K562 (cell line): ENCODE measurements around the gene CPT1C. TPM values are rescaled to one million over a fixed set of nuclear protein-coding genes. Genes with fewer than 3 reads are reported as not detected.

Experiments
- CSDE1 ChIP-seq, 2 experiments: fragments of 450-650 bp; IDR thresholded peaks; 2 replicates each; pipeline ENCODE4 v1.6.1; 2016; ENCODE audit warnings: mild to moderate bottlenecking in 1 of 2
- HDGF ChIP-seq: fragments of 450-650 bp; IDR thresholded peaks from 2 replicates; pipeline ENCODE4 v1.6.1; 2016
- HLTF ChIP-seq: fragments of 450-650 bp; IDR thresholded peaks from 2 replicates; pipeline ENCODE4 v1.6.1; 2016
- HNRNPK ChIP-seq: fragments of 200-400 bp; formaldehyde crosslinking; IDR thresholded peaks from one replicate; pipeline ENCODE4 v1.6.1; 2018; ENCODE audit warnings: mild to moderate bottlenecking, low read depth, low read length; ENCODE audit not compliant: poor library complexity, severe bottlenecking
- KLF13 ChIP-seq: fragments of 450-650 bp; IDR thresholded peaks from 2 replicates; pipeline ENCODE4 v1.6.1; 2016; ENCODE audit warnings: missing genetic modification characterization, low read depth, mild to moderate bottlenecking, missing compliant biosample characterization, moderate library complexity, borderline replicate concordance
- LARP7 ChIP-seq: fragments of 450-650 bp; IDR thresholded peaks from 2 replicates; pipeline ENCODE4 v1.6.1; 2016
- LCOR ChIP-seq: sonication (generic); formaldehyde crosslinking; IDR thresholded peaks from 2 replicates; pipeline ENCODE4 v1.8.0; 2022; ENCODE audit warnings: mild to moderate bottlenecking, missing genetic modification reagents
- NR3C1 ChIP-seq: sonication (generic); formaldehyde crosslinking; IDR thresholded peaks from 2 replicates; pipeline ENCODE4 v1.8.1; 2022; ENCODE audit warnings: missing genetic modification reagents
- POLR2B ChIP-seq: fragments of 450-650 bp; IDR thresholded peaks from 2 replicates; pipeline ENCODE4 v1.6.1; 2018; ENCODE audit warnings: low read depth; ENCODE audit not compliant: partially characterized antibody
- POLR2H ChIP-seq: IDR thresholded peaks from 2 replicates; pipeline ENCODE4 v1.6.1; 2016; ENCODE audit warnings: missing genetic modification characterization, low read depth, mild to moderate bottlenecking, control low read depth, missing compliant biosample characterization, moderate library complexity
- RBBP5 ChIP-seq: fragments of 200-600 bp; sonication (generic); IDR thresholded peaks from 2 replicates; pipeline ENCODE4 v1.6.1; 2012; ENCODE audit warnings: borderline replicate concordance, mild to moderate bottlenecking, low read length, control low read depth, inconsistent platforms; ENCODE audit not compliant: insufficient read depth, poor library complexity, severe bottlenecking
- TAF7 ChIP-seq: fragments of 450-650 bp; IDR thresholded peaks from 2 replicates; pipeline ENCODE4 v1.6.1; 2016; ENCODE audit warnings: missing genetic modification characterization, missing compliant biosample characterization
- TBP ChIP-seq: optimal IDR thresholded peaks from 2 replicates; pipeline ENCODE3; 2011; ENCODE audit warnings: low read depth, low read length, improper control_type of control experiment
- TCF7L2 ChIP-seq: fragments of 150-350 bp; IDR thresholded peaks from 2 replicates; pipeline ENCODE4 v1.6.1; 2016; ENCODE audit warnings: low read depth, mild to moderate bottlenecking, low read length, moderate library complexity
- TFAM ChIP-seq: fragments of 250-450 bp; sonication (Bioruptor Pico); conservative IDR thresholded peaks from 2 replicates; pipeline ENCODE4 v1.5.0; 2021; ENCODE audit warnings: mild to moderate bottlenecking, moderate library complexity
- THRAP3 ChIP-seq: fragments of 450-650 bp; IDR thresholded peaks from 2 replicates; pipeline ENCODE4 v1.6.1; 2016; ENCODE audit warnings: mild to moderate bottlenecking, inconsistent platforms, borderline replicate concordance
- ZBTB7A ChIP-seq: IDR thresholded peaks from 2 replicates; pipeline ENCODE4 v1.6.1; 2011; ENCODE audit warnings: low read depth, mild to moderate bottlenecking, low read length, moderate library complexity, borderline replicate concordance; ENCODE audit not compliant: control insufficient read depth
- ZFP36 ChIP-seq: fragments of 150-350 bp; IDR thresholded peaks from 2 replicates; pipeline ENCODE4 v1.6.1; 2018; ENCODE audit warnings: low read length, low read depth; ENCODE audit not compliant: partially characterized antibody
- ZNF143 ChIP-seq: sonication (generic); formaldehyde crosslinking; IDR thresholded peaks from 2 replicates; pipeline ENCODE4 v1.9.0; 2022; ENCODE audit warnings: mild to moderate bottlenecking, missing genetic modification reagents
- ZNF175 ChIP-seq: fragments of 200-800 bp; sonication (Bioruptor generic); IDR thresholded peaks from 2 replicates; pipeline ENCODE4 v1.6.1; 2016; ENCODE audit warnings: low read depth, mild to moderate bottlenecking, missing genetic modification characterization, missing compliant biosample characterization
- ZNF24 ChIP-seq: fragments of 450-650 bp; IDR thresholded peaks from 2 replicates; pipeline ENCODE4 v1.6.1; 2016
- ZNF3 ChIP-seq: fragments of 250-450 bp; sonication (Bioruptor Pico); IDR thresholded peaks from 2 replicates; pipeline ENCODE4 v1.5.0; 2021; ENCODE audit warnings: mild to moderate bottlenecking, moderate library complexity
- polyA plus RNA-seq, 8 experiments: library from polyadenylated mRNA; depleted of rRNA in 4 of 8; stranded (reverse) in 5 of 8; unstranded in 3 of 8; fragments of >200 nt; fragmentation: Nextera tagmentation in 2 of 8; fragmentation: Illumina TruSeq in 1 of 8; extraction: Ambion mirVana in 2 of 8; extraction: Trizol in 1 of 8; gene quantifications; 2 replicates each; pipeline versions ENCODE4 v1.2.1 to v1.2.3, GENCODE V29; 2011 to 2014; ENCODE audit warnings: inconsistent platforms in 1 of 8, missing spikeins in 1 of 8
- total RNA-seq, 7 experiments: library from RNA; depleted of rRNA in 6 of 7; stranded (reverse); fragments of >200 nt in 6 of 7; fragmentation: Illumina TruSeq in 2 of 7; extraction: Trizol in 2 of 7; gene quantifications; 2 replicates each; pipeline versions ENCODE4 v1.2.1 to v1.2.3, GENCODE V29; 2011 to 2021; ENCODE audit warnings: low replicate concordance in 1 of 7
- TF ChIP-seq, protein P1 (sequence below): fragments of 450-650 bp; IDR thresholded peaks from one replicate; pipeline ENCODE4 v1.6.1; 2018; ENCODE audit warnings: mild to moderate bottlenecking, moderate library complexity; ENCODE audit not compliant: partially characterized antibody
- TF ChIP-seq, protein P2 (sequence below): fragments of 250-450 bp; sonication (Bioruptor Pico); IDR thresholded peaks from 2 replicates; pipeline ENCODE4 v1.8.0; 2022; ENCODE audit warnings: moderate library complexity, mild to moderate bottlenecking, inconsistent platforms
- TF ChIP-seq, protein P3 (sequence below): fragments of 200-400 bp; formaldehyde crosslinking; IDR thresholded peaks from 2 replicates; pipeline ENCODE4 v1.6.1; 2017; ENCODE audit warnings: mild to moderate bottlenecking, low read depth, low read length, moderate library complexity

The CPT1C gene
- total and polyA plus RNA-seq, 9 of the 15 experiments (the other 6 are each of a cell fraction or from before 2014, with no cell fraction given) = 1.9 to 12.3 (median 3.0) TPM

DNA sequence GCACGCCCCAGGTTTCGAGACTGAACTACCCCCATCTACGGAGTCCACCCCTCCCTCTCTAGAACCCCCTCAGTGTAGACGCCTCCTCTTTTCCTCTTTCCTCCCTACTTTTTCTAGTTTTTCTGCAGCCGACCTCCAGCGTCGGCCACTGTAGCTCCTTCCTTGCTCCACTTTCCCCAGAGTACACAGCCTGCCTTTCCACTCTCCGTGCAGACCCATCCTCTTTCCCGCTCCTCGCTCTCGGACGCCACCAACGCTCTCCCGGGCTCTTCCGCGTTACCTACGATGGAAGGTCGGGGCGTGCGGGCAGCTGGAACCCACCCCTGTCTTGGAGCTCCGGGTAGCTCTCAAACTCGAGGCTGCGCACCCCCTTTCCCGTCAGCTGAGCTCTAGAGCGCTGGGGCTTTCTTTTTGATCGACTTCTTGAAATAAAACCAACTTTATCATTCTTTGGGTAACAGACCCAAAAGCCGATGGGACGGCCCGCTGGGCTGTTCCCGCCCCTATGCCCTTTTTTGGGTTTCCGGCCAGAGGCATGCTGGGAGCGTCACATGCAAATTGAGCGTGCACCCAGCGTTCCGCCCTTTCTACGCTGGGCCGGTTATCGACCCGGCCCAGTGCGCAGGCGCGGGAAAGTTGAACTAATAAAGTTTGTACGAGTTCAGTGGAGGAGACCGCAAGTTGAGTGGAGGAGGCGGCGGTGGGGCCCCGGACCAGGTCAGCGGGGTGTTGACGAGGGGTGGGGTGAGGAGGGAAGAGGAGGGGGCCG lies 25.4 kb upstream of the CPT1C start, which contains the start of the genes BCL2L12 and IRF3 (continued):
- TF ChIP-seq ZNF143 (CRISPR knock-in tag) = peak; percentile 79
- TF ChIP-seq CSDE1 (IDR thresholded peaks at IDR 0.05) = 0 out of 4 replicates have a peak, but pooled peaks of 1 of the 2 experiments have one; percentile 10
- no peak for TF ChIP-seq RBBP5
- TF ChIP-seq, protein P1, sequence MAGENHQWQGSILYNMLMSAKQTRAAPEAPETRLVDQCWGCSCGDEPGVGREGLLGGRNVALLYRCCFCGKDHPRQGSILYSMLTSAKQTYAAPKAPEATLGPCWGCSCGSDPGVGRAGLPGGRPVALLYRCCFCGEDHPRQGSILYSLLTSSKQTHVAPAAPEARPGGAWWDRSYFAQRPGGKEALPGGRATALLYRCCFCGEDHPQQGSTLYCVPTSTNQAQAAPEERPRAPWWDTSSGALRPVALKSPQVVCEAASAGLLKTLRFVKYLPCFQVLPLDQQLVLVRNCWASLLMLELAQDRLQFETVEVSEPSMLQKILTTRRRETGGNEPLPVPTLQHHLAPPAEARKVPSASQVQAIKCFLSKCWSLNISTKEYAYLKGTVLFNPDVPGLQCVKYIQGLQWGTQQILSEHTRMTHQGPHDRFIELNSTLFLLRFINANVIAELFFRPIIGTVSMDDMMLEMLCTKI = no peak
- TF ChIP-seq ZNF24 = peak; percentile 96
- TF ChIP-seq HNRNPK = no peak
- TF ChIP-seq POLR2B = peak; percentile 80
- 0 out of 2 replicates have a peak, but pooled peaks have one; percentile 54 for TF ChIP-seq LCOR
- no peak for TF ChIP-seq TFAM (CRISPR knock-in tag)
- peak; percentile 90 for TF ChIP-seq ZFP36
- no peak for TF ChIP-seq HDGF
- TF ChIP-seq ZNF175 (CRISPR knock-in tag) = no peak
- TF ChIP-seq, protein P2, sequence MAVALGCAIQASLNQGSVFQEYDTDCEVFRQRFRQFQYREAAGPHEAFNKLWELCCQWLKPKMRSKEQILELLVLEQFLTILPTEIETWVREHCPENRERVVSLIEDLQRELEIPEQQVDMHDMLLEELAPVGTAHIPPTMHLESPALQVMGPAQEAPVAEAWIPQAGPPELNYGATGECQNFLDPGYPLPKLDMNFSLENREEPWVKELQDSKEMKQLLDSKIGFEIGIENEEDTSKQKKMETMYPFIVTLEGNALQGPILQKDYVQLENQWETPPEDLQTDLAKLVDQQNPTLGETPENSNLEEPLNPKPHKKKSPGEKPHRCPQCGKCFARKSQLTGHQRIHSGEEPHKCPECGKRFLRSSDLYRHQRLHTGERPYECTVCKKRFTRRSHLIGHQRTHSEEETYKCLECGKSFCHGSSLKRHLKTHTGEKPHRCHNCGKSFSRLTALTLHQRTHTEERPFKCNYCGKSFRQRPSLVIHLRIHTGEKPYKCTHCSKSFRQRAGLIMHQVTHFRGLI (CRISPR knock-in tag) = no peak
- TF ChIP-seq TCF7L2 = 0 out of 2 replicates have a peak, but pooled peaks have one; percentile 12
- no peak for TF ChIP-seq TAF7 (tag)
- TF ChIP-seq HLTF = peak; percentile 52; the same call in 1 of the 2 replicates
- no peak for TF ChIP-seq NR3C1 (CRISPR knock-in tag)
- peak; percentile 37; the same call in 1 of the 2 replicates for TF ChIP-seq LARP7
- TF ChIP-seq POLR2H (tag) = peak; percentile 29
- TF ChIP-seq, protein P3, sequence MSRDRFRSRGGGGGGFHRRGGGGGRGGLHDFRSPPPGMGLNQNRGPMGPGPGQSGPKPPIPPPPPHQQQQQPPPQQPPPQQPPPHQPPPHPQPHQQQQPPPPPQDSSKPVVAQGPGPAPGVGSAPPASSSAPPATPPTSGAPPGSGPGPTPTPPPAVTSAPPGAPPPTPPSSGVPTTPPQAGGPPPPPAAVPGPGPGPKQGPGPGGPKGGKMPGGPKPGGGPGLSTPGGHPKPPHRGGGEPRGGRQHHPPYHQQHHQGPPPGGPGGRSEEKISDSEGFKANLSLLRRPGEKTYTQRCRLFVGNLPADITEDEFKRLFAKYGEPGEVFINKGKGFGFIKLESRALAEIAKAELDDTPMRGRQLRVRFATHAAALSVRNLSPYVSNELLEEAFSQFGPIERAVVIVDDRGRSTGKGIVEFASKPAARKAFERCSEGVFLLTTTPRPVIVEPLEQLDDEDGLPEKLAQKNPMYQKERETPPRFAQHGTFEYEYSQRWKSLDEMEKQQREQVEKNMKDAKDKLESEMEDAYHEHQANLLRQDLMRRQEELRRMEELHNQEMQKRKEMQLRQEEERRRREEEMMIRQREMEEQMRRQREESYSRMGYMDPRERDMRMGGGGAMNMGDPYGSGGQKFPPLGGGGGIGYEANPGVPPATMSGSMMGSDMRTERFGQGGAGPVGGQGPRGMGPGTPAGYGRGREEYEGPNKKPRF = no peak
- TF ChIP-seq THRAP3 = no peak
- TF ChIP-seq TBP = peak; percentile 66
- peak; percentile 42; the same call in 1 of the 2 replicates for TF ChIP-seq ZBTB7A
- no peak for TF ChIP-seq ZNF3 (CRISPR knock-in tag)
- 0 out of 2 replicates have a peak, but pooled peaks have one; percentile 10 for TF ChIP-seq KLF13 (tag)
